ENCODE measurements around the gene PRKAR1A.

GRCh38 chr17:68499587-68499986 is 12.6 kb upstream of the PRKAR1A start:
- TF ChIP-seq ISL1 (CRISPR knock-in tag; IDR thresholded peaks at IDR 0.05): no peak
- TF ChIP-seq ARNTL (CRISPR knock-in tag; IDR thresholded peaks at IDR 0.05; ENCODE audit: borderline replicate concordance, low read depth): no peak
- no peak for TF ChIP-seq CSDC2 (CRISPR knock-in tag; IDR thresholded peaks at IDR 0.05)
- no peak for TF ChIP-seq PPARA (CRISPR knock-in tag; IDR thresholded peaks at IDR 0.05; ENCODE audit: borderline replicate concordance)
- TF ChIP-seq CREB5 (CRISPR knock-in tag; IDR thresholded peaks at IDR 0.05; ENCODE audit: low read depth): no peak
- no peak for TF ChIP-seq ESRRG (CRISPR knock-in tag; IDR thresholded peaks at IDR 0.05)
- no peak for TF ChIP-seq CSRNP3 (CRISPR knock-in tag; IDR thresholded peaks at IDR 0.05)
- no peak for TF ChIP-seq RARB (CRISPR knock-in tag; IDR thresholded peaks at IDR 0.05)
- TF ChIP-seq GLIS3 (CRISPR knock-in tag; IDR thresholded peaks at IDR 0.05): no peak
- no peak for TF ChIP-seq PATZ1 (CRISPR knock-in tag; IDR thresholded peaks at IDR 0.05; ENCODE audit: borderline replicate concordance)
- TF ChIP-seq TSHZ2 (CRISPR knock-in tag; IDR thresholded peaks at IDR 0.05): no peak
- no peak for TF ChIP-seq ZFP3 (CRISPR knock-in tag; IDR thresholded peaks at IDR 0.05)
- TF ChIP-seq ZNF70 (CRISPR knock-in tag; IDR thresholded peaks at IDR 0.05): no peak

All from SK-N-SH treated with all-trans-retinoic acid at 6 μM for 48 hours (cell line).